ENCODE results near the gene SRSF5.

SRSF5 gene

DNA sequence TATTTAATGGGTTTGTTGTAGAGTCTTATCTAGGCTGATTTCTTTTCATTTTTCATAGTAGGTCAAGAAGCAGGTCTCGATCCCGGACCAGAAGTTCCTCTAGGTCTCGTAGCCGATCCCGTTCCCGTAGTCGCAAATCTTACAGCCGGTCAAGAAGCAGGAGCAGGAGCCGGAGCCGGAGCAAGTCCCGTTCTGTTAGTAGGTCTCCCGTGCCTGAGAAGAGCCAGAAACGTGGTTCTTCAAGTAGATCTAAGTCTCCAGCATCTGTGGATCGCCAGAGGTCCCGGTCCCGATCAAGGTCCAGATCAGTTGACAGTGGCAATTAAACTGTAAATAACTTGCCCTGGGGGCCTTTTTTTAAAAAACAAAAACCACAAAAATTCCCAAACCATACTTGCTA, 4.2 kb downstream of the SRSF5 start:
- DNase-seq, result no peak

GRCh38 chr14:69772082-69773017, 5.4 kb downstream of the SRSF5 start:
- DNase-seq, result no peak

DNA sequence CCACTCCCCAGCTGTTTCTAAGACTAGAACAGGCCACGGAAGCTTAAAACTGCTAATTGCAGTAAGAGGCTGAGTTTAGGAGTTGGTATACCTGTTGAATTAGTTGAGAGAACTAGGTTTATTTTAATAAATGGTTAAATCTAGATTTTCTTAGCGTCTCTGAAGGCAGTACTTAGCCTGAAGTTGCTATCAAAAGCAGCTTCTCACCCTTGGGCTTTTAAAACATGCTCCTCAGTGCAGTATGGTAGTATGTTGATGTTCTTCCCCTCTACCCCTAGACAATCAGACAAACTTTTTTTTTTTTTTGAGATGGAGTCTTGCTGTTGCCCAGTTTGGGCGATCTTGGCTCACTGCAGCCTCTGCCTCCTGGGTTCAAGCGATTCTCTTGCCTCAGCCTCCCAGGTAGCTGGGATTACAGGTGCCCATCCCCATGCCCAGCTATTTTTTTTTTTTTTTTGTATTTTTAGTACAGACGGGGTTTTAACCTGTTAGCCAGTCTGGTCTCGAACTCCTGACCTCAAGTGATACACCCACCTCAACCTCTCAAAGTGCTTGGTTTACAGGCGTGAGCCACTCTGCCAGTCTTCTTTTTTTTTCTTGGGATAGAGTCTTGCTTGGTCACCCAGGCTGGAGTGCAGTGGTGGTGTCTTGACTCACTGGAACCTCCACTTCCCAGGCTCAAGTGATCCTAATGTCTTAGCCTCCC, 6.8 kb downstream of the SRSF5 start:
- no peak for DNase-seq

GRCh38 chr14:69775012-69775411, 8.1 kb downstream of the SRSF5 start:
- DNase-seq, result no peak

DNA sequence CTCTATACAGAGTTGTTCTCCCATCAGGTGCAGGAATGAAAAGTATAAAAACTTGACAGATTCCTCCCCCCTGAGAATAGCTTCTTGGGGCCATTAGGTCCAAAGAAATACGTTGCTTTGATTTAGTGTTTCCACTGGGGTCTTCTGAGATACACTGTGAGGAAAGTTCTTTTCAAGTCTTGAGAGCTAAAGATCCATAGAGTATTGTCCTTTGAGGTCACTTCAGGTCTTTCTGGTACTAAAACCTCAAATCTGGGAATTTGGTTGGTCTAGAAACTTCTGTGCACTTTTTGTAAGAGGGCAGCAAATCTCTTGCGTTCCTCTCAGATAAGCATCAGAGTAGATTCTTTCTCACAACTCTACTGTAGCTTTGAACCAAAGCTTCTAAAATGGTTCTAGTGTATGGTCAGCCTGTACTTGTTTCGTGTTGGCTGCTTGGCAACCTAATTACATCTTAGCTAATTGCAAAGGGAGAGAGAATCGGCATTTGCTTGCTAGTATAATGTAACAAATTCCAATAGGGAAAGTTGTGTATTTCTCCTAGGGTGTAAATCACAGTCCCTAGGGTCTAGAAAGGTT, 10.0 kb downstream of the SRSF5 start:
- no peak for DNase-seq

DNA sequence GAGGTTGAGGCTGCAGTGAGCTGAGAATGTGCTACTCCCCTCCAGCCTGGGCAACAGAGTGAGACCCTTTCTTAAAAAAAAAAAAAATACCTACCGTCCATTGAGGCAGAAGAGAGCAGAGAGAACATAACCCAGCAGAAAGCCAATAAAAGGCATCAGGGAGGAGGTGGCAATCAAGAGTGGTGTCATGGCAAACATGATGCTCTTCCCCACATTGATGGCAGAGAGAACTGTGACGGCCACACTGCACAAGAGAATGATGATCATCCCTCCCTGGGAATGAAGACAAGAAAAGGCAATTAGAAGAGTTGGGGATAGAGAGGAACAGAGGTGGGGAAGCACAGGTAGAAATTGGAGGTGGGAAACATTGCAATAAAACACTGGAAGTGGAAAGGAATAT, 12.1 kb downstream of the SRSF5 start:
- DNase-seq, result no peak

DNA sequence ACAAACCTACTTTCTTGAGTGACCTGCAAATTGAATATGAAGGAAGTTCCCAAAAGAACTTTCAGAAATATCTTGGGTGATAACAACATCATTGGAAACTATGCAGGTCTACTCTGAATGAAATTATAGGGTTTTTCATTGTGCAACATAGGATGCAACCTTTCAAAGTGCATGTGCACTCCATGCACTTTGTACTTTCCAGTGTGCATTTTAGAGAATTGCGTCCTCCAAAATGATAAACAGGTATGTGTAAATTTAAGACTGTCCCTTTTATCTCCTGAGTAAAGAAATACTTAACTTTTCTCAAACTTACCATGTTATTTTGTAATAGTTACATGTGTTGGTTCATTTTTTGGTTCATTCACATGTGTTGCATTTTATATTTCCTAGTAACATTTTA, 13.2 kb downstream of the SRSF5 start:
- no peak for DNase-seq

- DNase-seq, result no peak
Observed at GRCh38 chr14:69780952-69781351, 14.0 kb downstream of the SRSF5 start.

DNA sequence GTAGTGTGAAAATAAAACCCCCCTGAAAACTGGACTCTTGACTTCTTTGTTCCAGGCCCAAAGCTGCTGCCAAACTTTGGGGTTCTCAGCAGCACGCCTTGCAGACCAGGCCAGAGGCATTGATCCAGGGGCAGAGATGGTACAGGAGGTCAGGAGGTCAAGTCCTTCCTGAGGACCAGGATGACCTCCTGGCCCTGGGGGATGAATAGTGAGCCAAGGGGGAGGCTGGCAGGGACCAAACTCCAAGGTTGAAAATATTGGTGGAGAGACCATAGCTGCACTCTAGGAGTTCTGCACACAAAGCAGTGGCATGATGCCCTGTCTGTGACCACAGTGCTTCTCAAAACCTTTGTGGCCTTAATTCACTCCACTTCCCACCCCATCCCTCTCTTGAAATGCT, 18.0 kb downstream of the SRSF5 start:
- no peak for DNase-seq

DNA sequence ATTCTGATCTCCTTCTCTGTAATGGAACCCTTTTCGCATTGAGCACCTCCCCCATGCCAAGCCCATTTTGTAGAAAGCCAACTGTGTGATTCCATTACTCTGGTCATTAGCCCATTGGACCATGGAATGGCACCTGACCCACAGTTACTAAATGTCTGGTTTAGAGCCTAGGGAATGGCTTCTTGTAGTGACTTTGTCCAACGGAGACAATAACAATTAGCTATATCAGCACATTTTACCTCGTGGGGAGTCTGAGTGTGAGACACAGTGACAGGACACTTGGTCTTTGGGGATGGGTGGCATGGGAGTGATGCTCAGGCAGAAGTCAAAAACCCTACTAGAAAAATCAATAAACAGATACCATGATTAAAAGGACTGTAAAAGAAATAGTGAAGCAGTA, 19.7 kb downstream of the SRSF5 start:
- DNase-seq, result no peak

- no peak for DNase-seq
Observed at GRCh38 chr14:69789118-69789640, 22.2 kb downstream of the SRSF5 start.

- no peak for DNase-seq
Observed at GRCh38 chr14:69792887-69793421, 26.0 kb downstream of the SRSF5 start.

GRCh38 chr14:69794791-69795190, 27.8 kb downstream of the SRSF5 start:
- DNase-seq, result no peak

GRCh38 chr14:69795691-69796090, 28.7 kb downstream of the SRSF5 start:
- no peak for DNase-seq

GRCh38 chr14:69796797-69797500, 30.0 kb downstream of the SRSF5 start, which contains the start of gene SLC10A1:
TSS of gene SLC10A1 (minus strand) at chr14:69797241. CDS start at chr14:69797155, 86 bp downstream.
- DNase-seq, result no peak

DNA sequence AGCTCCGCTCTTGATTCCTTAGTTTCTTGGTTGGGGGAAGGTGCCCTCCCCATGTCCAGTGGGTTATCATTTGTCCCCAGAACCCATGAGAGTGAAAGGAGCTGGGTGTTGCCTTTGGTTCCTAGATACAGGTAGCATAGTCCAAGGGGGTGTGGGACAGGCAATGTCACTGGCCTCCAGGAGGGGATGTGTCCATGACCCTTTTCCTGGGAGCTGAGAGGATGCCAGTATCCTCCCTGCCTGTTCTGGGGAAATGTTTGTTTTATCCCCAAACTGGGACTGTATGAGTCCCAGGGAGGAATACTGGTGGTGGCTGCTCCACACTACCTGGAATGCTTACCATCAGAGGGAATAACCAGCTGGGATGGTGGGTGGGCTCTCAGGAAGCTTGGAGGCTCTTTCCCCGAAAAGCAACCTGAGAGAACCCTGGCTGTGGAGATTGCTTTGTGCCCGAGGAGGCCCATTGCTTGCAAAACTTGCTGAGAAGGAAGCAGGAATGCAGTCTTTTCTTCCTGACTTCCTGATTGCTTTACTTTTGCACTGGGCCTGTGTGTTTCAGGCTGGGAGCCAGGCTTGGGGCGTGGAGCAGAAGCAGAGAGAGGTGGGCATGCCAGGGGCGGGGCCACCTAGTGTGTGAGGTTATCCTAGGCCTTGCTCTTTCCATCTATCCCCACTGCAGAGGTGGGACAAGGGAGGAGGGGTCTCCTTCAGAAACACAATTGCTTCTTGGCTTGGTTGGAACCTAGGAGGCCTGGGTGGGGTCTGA, 30.8 kb downstream of the SRSF5 start:
- no peak for DNase-seq

DNA sequence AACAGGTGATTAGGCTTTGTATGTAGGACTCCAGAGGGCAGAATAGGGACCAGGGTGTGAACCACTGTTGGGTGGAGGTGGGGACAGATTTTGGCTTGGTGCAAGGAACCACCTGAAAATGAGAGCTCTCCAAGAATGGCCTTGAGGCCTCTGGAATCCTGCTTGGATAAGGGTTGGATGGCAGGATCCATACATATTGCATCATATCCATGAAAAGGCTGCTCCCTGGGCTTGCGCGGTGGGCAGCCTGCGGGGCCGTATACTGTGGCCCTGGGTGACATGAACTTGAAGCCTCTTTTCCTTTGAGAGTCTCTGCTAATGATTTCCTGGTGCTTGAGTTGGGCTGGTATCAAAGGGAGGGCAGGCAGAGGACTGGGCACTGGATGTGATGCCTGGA, 31.4 kb downstream of the SRSF5 start:
- DNase-seq, result no peak

DNA sequence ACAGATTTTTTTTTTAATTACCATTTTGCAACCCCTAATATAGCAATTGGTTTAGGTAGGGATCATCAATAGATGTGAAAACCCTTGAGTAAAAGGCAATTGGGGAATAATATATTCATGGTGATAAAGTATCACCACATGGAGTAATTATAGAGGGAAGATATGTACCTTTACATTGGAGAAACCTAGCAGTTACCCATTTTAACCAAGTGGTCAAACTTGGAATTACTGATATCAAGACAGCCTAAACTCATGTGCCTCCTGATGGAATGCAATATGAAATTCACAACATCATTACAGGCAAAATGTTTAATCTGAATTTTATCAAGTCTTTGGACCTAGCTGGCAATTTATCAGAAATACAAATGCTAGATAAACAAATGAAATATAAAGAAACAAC, 36.8 kb downstream of the SRSF5 start:
- no peak for DNase-seq

- no peak for DNase-seq
Observed at GRCh38 chr14:69804902-69805301, 38.0 kb downstream of the SRSF5 start.

GRCh38 chr14:69807192-69807591, 40.2 kb downstream of the SRSF5 start:
- no peak for DNase-seq

DNA sequence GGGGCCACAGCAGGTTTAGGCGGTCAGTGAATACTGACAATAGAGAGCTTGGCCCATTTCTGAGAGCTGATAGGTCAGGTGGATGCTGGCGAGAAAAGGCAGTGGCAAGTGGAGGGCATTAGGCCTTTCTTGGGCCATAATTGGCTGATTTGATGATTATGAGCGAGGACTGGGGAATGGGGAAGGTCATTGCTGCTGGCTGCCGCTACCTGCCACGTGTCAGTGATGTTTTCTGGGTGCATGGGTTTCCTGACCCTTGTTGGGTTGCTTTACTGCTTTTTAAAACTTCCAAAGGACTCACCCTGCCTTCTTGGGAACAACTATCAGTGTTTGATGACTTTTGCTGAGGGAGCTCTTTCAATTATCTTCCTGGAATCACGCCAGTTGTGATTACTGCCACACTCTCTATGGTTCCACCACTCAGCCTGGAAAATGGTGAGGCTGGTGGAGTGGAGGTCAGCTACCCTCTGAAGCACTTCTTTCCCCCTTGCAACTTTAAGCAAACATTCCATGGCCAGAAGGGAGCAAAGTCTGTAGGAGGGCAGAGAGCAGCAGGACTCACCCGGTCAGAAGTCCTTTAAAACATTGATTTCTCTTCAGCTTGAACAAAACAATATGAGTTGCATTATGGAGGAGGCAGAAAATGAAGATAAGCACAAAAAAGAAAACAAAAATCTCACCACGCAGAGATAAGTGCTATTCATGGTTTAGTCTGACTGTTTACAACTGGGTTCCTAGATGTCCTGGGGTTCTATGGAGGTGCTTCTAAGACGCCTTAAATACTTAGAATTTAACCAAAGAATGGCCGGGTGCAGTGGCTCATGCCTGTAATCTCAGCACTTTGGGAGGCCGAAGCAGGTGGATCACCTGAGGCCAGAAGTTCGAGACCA, 42.2 kb downstream of the SRSF5 start:
- no peak for DNase-seq

Data from activated CD4-positive, alpha-beta T cell treated with anti-CD3 and anti-CD28 coated beads, Interleukin-2, amount 50 U/mL, for 1 hour (primary cell).